T-helper 2 cell (primary cell): ENCODE measurements around the gene SYPL2.

Source experiments
- DNase-seq, 5 experiments: peaks; one replicate each; pipeline versions ENCODE4 v3.0.0 to v3.0.0-alpha.2; 2012 to 2022

Gene SYPL2

GRCh38 chr1:109493227-109493626 lies 26.9 kb downstream of the SYPL2 start:
- DNase-seq, result no peak

- DNase-seq, result peak; percentile 83 to 90 (median 85)
These were observed 27.6 kb downstream of the SYPL2 start, which contains the start of gene CYB561D1 for GRCh38 chr1:109493805-109494539. Gene CYB561D1 (plus strand): TSS chr1:109494094. CDS start chr1:109494140, 46 bp downstream.

GRCh38 chr1:109495738-109496137 lies 29.4 kb downstream of the SYPL2 start:
- DNase-seq, result no peak

- DNase-seq, result no peak
These were observed 31.3 kb downstream of the SYPL2 start for GRCh38 chr1:109497449-109498160.

GRCh38 chr1:109498161-109498801 lies 31.9 kb downstream of the SYPL2 start:
- no peak for DNase-seq

GRCh38 chr1:109499081-109499480 lies 32.7 kb downstream of the SYPL2 start:
- DNase-seq, result no peak

GRCh38 chr1:109499661-109500536 lies 33.6 kb downstream of the SYPL2 start:
- DNase-seq, result peak in 4 of 5 experiments; percentile 36 to 58 (median 48)

- DNase-seq, result no peak
These were observed 34.6 kb downstream of the SYPL2 start for GRCh38 chr1:109500941-109501381.

- no peak for DNase-seq
These were observed 35.5 kb downstream of the SYPL2 start for GRCh38 chr1:109501644-109502363.

GRCh38 chr1:109502364-109502851 lies 36.1 kb downstream of the SYPL2 start:
- peak in 3 of 5 experiments; percentile 56 to 70 (median 69) for DNase-seq

- no peak for DNase-seq
These were observed 37.6 kb downstream of the SYPL2 start for GRCh38 chr1:109503935-109504334.

GRCh38 chr1:109504974-109505373 lies 38.6 kb downstream of the SYPL2 start:
- no peak for DNase-seq

- no peak for DNase-seq
These were observed 41.9 kb downstream of the SYPL2 start for GRCh38 chr1:109508001-109508872.

- DNase-seq, result no peak
These were observed 42.5 kb downstream of the SYPL2 start for GRCh38 chr1:109508873-109509175.

- peak; percentile 39 to 76 (median 48) for DNase-seq
These were observed 43.1 kb downstream of the SYPL2 start, which contains the start of gene AMIGO1 for GRCh38 chr1:109509176-109510134. Gene AMIGO1 (minus strand): TSS chr1:109509727. CDS start chr1:109508912, 815 bp downstream.

GRCh38 chr1:109513110-109513710 lies 46.9 kb downstream of the SYPL2 start:
- DNase-seq, result no peak

- DNase-seq, result no peak
These were observed 48.5 kb downstream of the SYPL2 start for GRCh38 chr1:109514846-109515245.

- no peak for DNase-seq
These were observed 50.5 kb downstream of the SYPL2 start for GRCh38 chr1:109516872-109517271.

- no peak for DNase-seq
These were observed 51.0 kb downstream of the SYPL2 start for GRCh38 chr1:109517337-109517736.
